Measurements from ENCODE around the gene TASP1. TPM values are rescaled to one million over a fixed set of nuclear protein-coding genes. Genes with fewer than 3 reads are reported as not detected.

TASP1 gene
- total RNA-seq, 2 donors from 2014 or later, result 16.5 to 51.8 TPM

DNA sequence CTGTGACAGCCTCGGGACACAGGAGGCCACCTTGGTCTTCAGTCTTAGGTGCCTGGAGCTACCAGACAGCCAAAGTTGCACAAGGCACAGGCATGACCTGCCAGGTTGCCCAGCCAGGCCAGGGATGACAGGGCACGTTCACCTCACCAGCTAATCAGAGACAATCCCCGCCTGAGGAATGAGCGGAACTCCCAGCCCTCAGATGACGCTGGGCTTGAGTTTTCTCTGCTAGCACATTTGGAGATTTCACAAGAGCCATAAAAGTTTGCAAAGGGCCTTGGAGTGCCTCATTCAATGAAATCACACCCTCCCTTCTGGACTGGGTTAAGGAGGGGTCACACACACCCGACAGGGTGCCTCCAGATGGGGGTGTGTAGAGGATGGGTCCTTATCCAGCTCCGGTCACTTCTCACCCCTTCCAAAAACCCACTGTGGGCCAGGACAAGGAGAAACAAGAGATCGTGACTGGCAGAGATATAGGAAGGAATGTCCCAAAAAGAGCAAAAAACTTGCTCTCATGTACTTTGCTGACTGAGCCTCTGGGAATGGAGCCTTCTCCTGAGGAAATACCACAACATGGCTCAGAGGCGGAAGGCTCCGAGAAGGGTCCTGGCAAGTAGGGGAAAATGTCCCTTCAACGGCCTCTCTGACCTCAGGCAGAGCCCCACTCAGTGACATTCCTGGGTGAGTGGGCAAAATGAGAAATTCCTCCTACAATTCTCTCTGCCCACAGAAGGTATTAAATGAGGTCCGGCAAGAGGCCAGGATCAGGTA is 296.1 kb downstream of the TASP1 start:
- Histone ChIP-seq H3K36me3 (no peaks in the 10 kb centered on the region), H3K4me1 (ENCODE audit: control insufficient read depth in 1 of 2, low read depth in 2 of 2) (peaks cover 6 to 14% of the 10 kb centered on the region in 2 donors), H3K27me3 (replicated peaks; ENCODE audit: insufficient read depth) (no peaks in the 10 kb centered on the region), H3K27ac (no peak overlapping the region), H3K9me3 (no peaks in the 10 kb centered on the region), H3K4me3 (no peak overlapping the region)
- ATAC-seq (ENCODE audit: insufficient number of reproducible peaks, low FRiP score, low read depth) (no peak), DNase-seq (ENCODE audit: low spot score) (no peak)
- no peak for TF ChIP-seq CTCF (IDR thresholded peaks at IDR 0.05)

GRCh38 chr20:13341737-13342393 is 296.9 kb downstream of the TASP1 start:
- Histone ChIP-seq H3K27me3 (replicated peaks; ENCODE audit: insufficient read depth) (no peaks in the 10 kb centered on the region), H3K4me3 (no peak overlapping the region), H3K27ac (no peak overlapping the region), H3K9me3 (no peaks in the 10 kb centered on the region), H3K4me1 (ENCODE audit: control insufficient read depth in 1 of 2, low read depth in 2 of 2) (peaks cover 6 to 14% of the 10 kb centered on the region in 2 donors), H3K36me3 (no peaks in the 10 kb centered on the region)
- no peak for ATAC-seq (ENCODE audit: insufficient number of reproducible peaks, low FRiP score, low read depth)
- no peak for DNase-seq (ENCODE audit: low spot score)
- TF ChIP-seq CTCF (IDR thresholded peaks at IDR 0.05), result no peak

DNA sequence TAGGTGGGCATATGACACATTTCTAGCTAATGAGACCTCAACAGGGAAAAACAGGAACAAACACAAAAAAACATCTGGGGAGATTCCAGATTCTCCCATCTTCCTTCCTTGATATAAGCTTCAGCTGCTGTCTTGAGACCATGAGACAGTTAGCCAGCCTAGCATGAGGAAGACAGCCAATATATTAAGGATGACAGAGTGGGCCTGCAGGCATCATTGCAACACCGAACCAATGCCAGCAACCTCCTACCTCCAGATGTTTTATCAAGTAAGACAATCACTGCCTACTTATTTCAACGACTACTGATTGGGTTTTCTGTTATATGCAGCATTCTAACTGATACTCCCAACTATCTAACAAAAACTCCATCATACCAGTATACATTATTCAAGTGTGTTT is 298.6 kb downstream of the TASP1 start:
- DNase-seq (ENCODE audit: low spot score), result no peak
- TF ChIP-seq CTCF (IDR thresholded peaks at IDR 0.05), result no peak

More for the DNA sequence above, 298.6 kb downstream of the TASP1 start:
- Histone ChIP-seq H3K4me3 (no peak overlapping the region), H3K27me3 (replicated peaks; ENCODE audit: insufficient read depth) (no peaks in the 10 kb centered on the region), H3K4me1 (ENCODE audit: control insufficient read depth in 1 of 2, low read depth in 2 of 2) (no peaks in the 10 kb centered on the region), H3K27ac (no peak overlapping the region), H3K36me3 (no peaks in the 10 kb centered on the region), H3K9me3 (no peaks in the 10 kb centered on the region)
- no peak for ATAC-seq (ENCODE audit: insufficient number of reproducible peaks, low FRiP score, low read depth)

Other genes starting within 250 kb of the TASP1 start
- gene ESF1, start 146.0 kb upstream of the TASP1 start, total RNA-seq, result 10 to 100 TPM in 1 of 2 donors, 1 to 10 TPM in 1; 9.2 to 22.8 TPM
- 1 to 10 TPM; 5.3 to 8.1 TPM for gene NDUFAF5, start 146.1 kb upstream of the TASP1 start, total RNA-seq